Endothelial cell of umbilical vein (primary cell): Measurements from ENCODE around the gene PPP1R18.

Experiments used
- EZH2 ChIP-seq: IDR thresholded peaks from 2 replicates; pipeline ENCODE4 v1.6.1; 2012; ENCODE audit warnings: borderline replicate concordance, low read depth, mild to moderate bottlenecking, moderate library complexity, low read length, inconsistent platforms; ENCODE audit not compliant: severe bottlenecking
- FOS ChIP-seq: IDR thresholded peaks from 2 replicates; pipeline ENCODE4 v1.6.1; 2011; ENCODE audit warnings: mild to moderate bottlenecking, low read length, moderate library complexity, borderline replicate concordance; ENCODE audit not compliant: insufficient read depth
- GATA2 ChIP-seq: IDR thresholded peaks from 2 replicates; pipeline ENCODE4 v1.7.0; 2011; ENCODE audit warnings: low read depth, mild to moderate bottlenecking, moderate library complexity, mixed read lengths, low read length; ENCODE audit not compliant: insufficient read length, insufficient read depth
- JUN ChIP-seq: IDR thresholded peaks from 2 replicates; pipeline ENCODE4 v1.6.1; 2011; ENCODE audit warnings: borderline replicate concordance, low read depth; ENCODE audit not compliant: insufficient read length, insufficient read depth
- MYC ChIP-seq: IDR thresholded peaks from one replicate; pipeline ENCODE4 v1.6.1; 2011; ENCODE audit warnings: mild to moderate bottlenecking, low read depth, low read length
- POLR2A ChIP-seq: IDR thresholded peaks from 2 replicates; pipeline ENCODE4 v1.6.1; 2012; ENCODE audit warnings: low read depth, mild to moderate bottlenecking, control low read depth, low read length
- POLR2AphosphoS5 ChIP-seq: IDR thresholded peaks from 2 replicates; pipeline ENCODE4 v1.6.1; 2012; ENCODE audit warnings: low read depth, mild to moderate bottlenecking, control low read depth, low read length, moderate library complexity; ENCODE audit not compliant: insufficient read depth
- TF ChIP-seq, protein P1 (sequence below), 2 donors: IDR thresholded peaks; 1 replicate in 1 of 2; 2 replicates in 1 of 2; pipeline ENCODE4 v1.5.1; 2011; ENCODE audit warnings: low read length in 2 of 2, mild to moderate bottlenecking in 2 of 2, moderate library complexity in 2 of 2, control low read depth in 1 of 2, inconsistent platforms in 1 of 2, low read depth in 1 of 2; ENCODE audit not compliant: insufficient read depth in 1 of 2; ENCODE audit errors: extremely low read depth in 1 of 2
- TF ChIP-seq, protein P2 (sequence below): IDR thresholded peaks from 2 replicates; pipeline ENCODE4 v1.6.1; 2011; ENCODE audit not compliant: insufficient read depth, insufficient read length

DNA sequence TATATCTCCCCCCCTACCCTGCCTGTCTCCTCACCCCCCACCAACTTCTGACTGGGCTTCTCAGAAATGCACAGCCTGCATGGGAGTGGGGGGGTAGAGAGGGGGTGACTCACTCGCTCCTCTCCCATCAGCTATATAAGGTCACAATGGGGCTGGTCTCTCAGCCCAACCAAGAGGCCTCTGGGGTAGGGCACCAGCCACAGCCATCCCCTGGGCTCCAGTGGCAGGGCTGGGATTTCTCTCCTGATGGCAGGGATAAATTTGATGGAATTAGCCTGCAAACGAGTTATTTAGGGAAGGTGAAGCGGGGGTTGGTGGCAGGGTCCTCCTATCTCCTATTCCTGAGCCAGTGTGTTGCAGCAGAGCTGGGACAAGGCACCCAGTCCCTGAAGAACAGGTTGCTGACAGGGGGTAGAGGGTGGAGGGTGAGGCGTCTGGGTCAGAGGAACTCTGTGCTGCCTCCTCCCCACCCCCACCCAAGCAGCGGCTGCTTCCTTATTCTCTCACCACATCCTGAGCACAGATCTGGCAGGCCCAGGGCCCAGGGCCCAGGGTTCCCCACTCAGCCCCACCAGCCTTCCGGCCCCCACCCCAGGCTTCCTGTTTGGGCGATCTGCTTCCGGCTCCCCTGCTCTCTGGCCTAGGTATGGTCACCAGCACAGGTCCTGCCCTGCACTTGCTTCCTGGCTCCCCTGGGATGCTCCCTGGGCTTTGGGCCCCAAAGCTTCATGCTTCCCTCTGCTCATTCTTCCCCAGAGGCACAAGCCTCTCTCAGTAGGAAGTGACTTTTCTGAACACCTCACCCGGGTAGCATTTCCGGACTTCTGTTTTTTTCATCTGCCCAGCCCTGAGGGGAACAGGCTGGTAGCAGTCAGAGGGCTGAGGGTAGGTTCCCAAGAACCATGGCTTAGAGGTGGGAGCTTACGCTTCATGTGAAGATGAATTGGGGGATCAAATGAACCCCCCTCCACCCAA is 4.0 kb downstream of the PPP1R18 start:
- TF ChIP-seq EZH2 (no peak), MYC (no peak), POLR2A (peak; percentile 68), POLR2AphosphoS5 (peak; percentile 95), GATA2 (no peak), JUN (peak; percentile 63), FOS (peak; percentile 83)
- TF ChIP-seq, protein P1, sequence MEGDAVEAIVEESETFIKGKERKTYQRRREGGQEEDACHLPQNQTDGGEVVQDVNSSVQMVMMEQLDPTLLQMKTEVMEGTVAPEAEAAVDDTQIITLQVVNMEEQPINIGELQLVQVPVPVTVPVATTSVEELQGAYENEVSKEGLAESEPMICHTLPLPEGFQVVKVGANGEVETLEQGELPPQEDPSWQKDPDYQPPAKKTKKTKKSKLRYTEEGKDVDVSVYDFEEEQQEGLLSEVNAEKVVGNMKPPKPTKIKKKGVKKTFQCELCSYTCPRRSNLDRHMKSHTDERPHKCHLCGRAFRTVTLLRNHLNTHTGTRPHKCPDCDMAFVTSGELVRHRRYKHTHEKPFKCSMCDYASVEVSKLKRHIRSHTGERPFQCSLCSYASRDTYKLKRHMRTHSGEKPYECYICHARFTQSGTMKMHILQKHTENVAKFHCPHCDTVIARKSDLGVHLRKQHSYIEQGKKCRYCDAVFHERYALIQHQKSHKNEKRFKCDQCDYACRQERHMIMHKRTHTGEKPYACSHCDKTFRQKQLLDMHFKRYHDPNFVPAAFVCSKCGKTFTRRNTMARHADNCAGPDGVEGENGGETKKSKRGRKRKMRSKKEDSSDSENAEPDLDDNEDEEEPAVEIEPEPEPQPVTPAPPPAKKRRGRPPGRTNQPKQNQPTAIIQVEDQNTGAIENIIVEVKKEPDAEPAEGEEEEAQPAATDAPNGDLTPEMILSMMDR (IDR thresholded peaks at IDR 0.05; ENCODE audit: extremely low read depth in 1 of 2, insufficient read depth in 1 of 2, low read depth in 1 of 2, low read length in 2 of 2): no peak
- TF ChIP-seq, protein P2, sequence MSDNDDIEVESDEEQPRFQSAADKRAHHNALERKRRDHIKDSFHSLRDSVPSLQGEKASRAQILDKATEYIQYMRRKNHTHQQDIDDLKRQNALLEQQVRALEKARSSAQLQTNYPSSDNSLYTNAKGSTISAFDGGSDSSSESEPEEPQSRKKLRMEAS: no peak
